Neural cell (in vitro differentiated cells): ENCODE measurements around the gene PTPRG. TPM values are rescaled to one million over a fixed set of nuclear protein-coding genes. Genes with fewer than 3 reads are reported as not detected.

ENCODE experiments used
- H2AFZ ChIP-seq: fragments of 200-600, 300-800 bp; sonication (generic), shearing (Covaris generic); 2 replicates; pipeline ENCODE4 v1.6.0; 2014; ENCODE audit warnings: low read depth, mild to moderate bottlenecking, antibody characterized with exemption, low read length, moderate library complexity
- H3F3A ChIP-seq: fragments of 200-600 bp; shearing (Covaris generic); 2 replicates; pipeline ENCODE4 v1.6.1; 2016; ENCODE audit warnings: mild to moderate bottlenecking, moderate library complexity, mixed read lengths, antibody characterized with exemption, low read length; ENCODE audit not compliant: insufficient read depth, poor library complexity, severe bottlenecking
- H3K27ac ChIP-seq: fragments of 200-600, 300-800 bp; sonication (generic), shearing (Covaris generic); 2 replicates; pipeline ENCODE4 v1.5.1; 2014; ENCODE audit warnings: mild to moderate bottlenecking, low read length, moderate library complexity
- H3K27me3 ChIP-seq: fragments of 300-800, 200-600 bp; sonication (generic), shearing (Covaris generic); 2 replicates; pipeline ENCODE4 v1.6.0; 2014; ENCODE audit warnings: mild to moderate bottlenecking, low read depth, low read length, moderate library complexity; ENCODE audit not compliant: insufficient read depth
- H3K36me3 ChIP-seq: fragments of 300-800, 200-600 bp; sonication (generic), shearing (Covaris generic); 2 replicates; pipeline ENCODE4 v1.5.1; 2014; ENCODE audit warnings: mild to moderate bottlenecking, antibody characterized with exemption, low read length, moderate library complexity; ENCODE audit not compliant: insufficient read depth
- H3K4me2 ChIP-seq: fragments of 300-800, 200-600 bp; sonication (generic), shearing (Covaris generic); 2 replicates; pipeline ENCODE4 v1.6.0; 2014; ENCODE audit warnings: mild to moderate bottlenecking, low read length
- H3K4me3 ChIP-seq: fragments of 300-800, 200-600 bp; sonication (generic), shearing (Covaris generic); 2 replicates; pipeline ENCODE4 v1.5.1; 2014; ENCODE audit warnings: mild to moderate bottlenecking, low read length, moderate library complexity
- H3K79me2 ChIP-seq: fragments of 200-600 bp; shearing (Covaris generic); replicated peaks from 2 replicates; pipeline ENCODE4 v1.6.0; 2014; ENCODE audit warnings: mild to moderate bottlenecking, low read length, moderate library complexity; ENCODE audit not compliant: insufficient read depth
- H3K9ac ChIP-seq: fragments of 300-800, 200-600 bp; sonication (generic), shearing (Covaris generic); 2 replicates; pipeline ENCODE4 v1.6.1; 2016; ENCODE audit warnings: mild to moderate bottlenecking, low read length, mixed read lengths
- H3K9me2 ChIP-seq: fragments of 200-600 bp; shearing (Covaris generic); 2 replicates; pipeline ENCODE4 v1.6.1; 2016; ENCODE audit warnings: mild to moderate bottlenecking, low read length, mixed read lengths; ENCODE audit not compliant: insufficient read depth
- H3K9me3 ChIP-seq: fragments of 200-600, 300-800 bp; sonication (generic), shearing (Covaris generic); 2 replicates; pipeline ENCODE4 v1.6.1; 2016; ENCODE audit warnings: mild to moderate bottlenecking, mixed run types, low read length, moderate library complexity, mixed read lengths
- H4K20me1 ChIP-seq: fragments of 200-600 bp; shearing (Covaris generic); 2 replicates; pipeline ENCODE4 v1.6.1; 2016; ENCODE audit warnings: mild to moderate bottlenecking, mixed run types; ENCODE audit not compliant: insufficient read depth
- EP300 ChIP-seq: fragments of 450-650 bp; conservative IDR thresholded peaks from 2 replicates; pipeline ENCODE4 v1.6.1; 2014; ENCODE audit warnings: antibody characterized with exemption, mild to moderate bottlenecking, moderate library complexity; ENCODE audit not compliant: poor library complexity, severe bottlenecking
- EZH2 ChIP-seq: fragments of 200-600, 300-800 bp; shearing (Covaris generic), sonication (generic); IDR thresholded peaks from 2 replicates; pipeline ENCODE4 v1.6.1; 2014; ENCODE audit warnings: antibody characterized with exemption, low read length, borderline replicate concordance, mild to moderate bottlenecking; ENCODE audit not compliant: insufficient read depth, poor library complexity, severe bottlenecking
- MXI1 ChIP-seq: fragments of 450-650 bp; conservative IDR thresholded peaks from 2 replicates; pipeline ENCODE4 v1.6.1; 2014; ENCODE audit warnings: antibody characterized with exemption, mild to moderate bottlenecking; ENCODE audit not compliant: poor library complexity, severe bottlenecking
- POLR2AphosphoS5 ChIP-seq: IDR thresholded peaks from 2 replicates; pipeline ENCODE4 v1.6.1; 2012
- RAD21 ChIP-seq: fragments of 450-650 bp; conservative IDR thresholded peaks from 2 replicates; pipeline ENCODE4 v1.6.1; 2014; ENCODE audit warnings: antibody characterized with exemption, mild to moderate bottlenecking, moderate library complexity
- SMC3 ChIP-seq: fragments of 450-650 bp; conservative IDR thresholded peaks from 2 replicates; pipeline ENCODE4 v1.6.1; 2014; ENCODE audit warnings: antibody characterized with exemption, mild to moderate bottlenecking, moderate library complexity; ENCODE audit not compliant: poor library complexity
- TAF1 ChIP-seq: IDR thresholded peaks from 2 replicates; pipeline ENCODE4 v1.6.1; 2012; ENCODE audit warnings: low read depth
- polyA plus RNA-seq: library from polyadenylated mRNA; depleted of rRNA; stranded (reverse); fragments of >200 nt; gene quantifications from 2 replicates; pipeline ENCODE4 v1.2.3, GENCODE V29; 2014
- TF ChIP-seq, protein P1 (sequence below): IDR thresholded peaks from 2 replicates; pipeline ENCODE4 v1.6.1; 2012; ENCODE audit warnings: borderline replicate concordance
- TF ChIP-seq, protein P2 (sequence below): fragments of 450-650 bp; IDR thresholded peaks from 2 replicates; pipeline ENCODE4 v1.5.1; 2014; ENCODE audit warnings: antibody characterized with exemption, mild to moderate bottlenecking, moderate library complexity; ENCODE audit not compliant: poor library complexity, severe bottlenecking

The PTPRG gene
- polyA plus RNA-seq, 1 donor from 2014 or later = 33.1 TPM

DNA sequence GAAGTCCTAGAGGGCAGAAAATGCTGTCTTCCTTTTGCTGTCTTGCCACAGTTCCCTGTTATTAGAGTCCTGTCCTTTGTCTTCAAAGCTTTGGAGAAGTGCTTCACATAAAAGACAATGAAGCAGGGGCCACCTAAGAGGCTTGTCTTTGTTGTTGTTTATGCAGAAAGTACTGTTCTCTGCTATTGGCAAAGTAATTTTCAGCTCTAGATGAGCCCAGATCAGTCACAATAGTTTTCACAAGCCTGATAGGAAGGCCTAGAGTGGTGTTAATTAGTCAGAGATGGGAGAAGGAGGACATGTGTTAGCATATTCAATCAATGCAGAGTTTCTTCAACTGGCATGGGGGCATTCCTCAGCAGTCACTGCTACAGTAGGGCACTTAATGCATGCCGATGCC lies 300.0 kb downstream of the PTPRG start:
- Histone ChIP-seq H3K27ac (no peak overlapping the region), H3F3A (no peaks in the 10 kb centered on the region), H3K9ac (no peak overlapping the region), H3K79me2 (no peaks in the 10 kb centered on the region), H3K9me3 (no peaks in the 10 kb centered on the region), H3K36me3 (no peaks in the 10 kb centered on the region), H3K4me2 (no peak overlapping the region), H3K4me3 (no peak overlapping the region), H2AFZ (no peak overlapping the region), H4K20me1 (no peaks in the 10 kb centered on the region), H3K9me2 (no peaks in the 10 kb centered on the region), H3K27me3 (no peaks in the 10 kb centered on the region)
- TF ChIP-seq RAD21 = no peak
- no peak for TF ChIP-seq EP300
- TF ChIP-seq, protein P1, sequence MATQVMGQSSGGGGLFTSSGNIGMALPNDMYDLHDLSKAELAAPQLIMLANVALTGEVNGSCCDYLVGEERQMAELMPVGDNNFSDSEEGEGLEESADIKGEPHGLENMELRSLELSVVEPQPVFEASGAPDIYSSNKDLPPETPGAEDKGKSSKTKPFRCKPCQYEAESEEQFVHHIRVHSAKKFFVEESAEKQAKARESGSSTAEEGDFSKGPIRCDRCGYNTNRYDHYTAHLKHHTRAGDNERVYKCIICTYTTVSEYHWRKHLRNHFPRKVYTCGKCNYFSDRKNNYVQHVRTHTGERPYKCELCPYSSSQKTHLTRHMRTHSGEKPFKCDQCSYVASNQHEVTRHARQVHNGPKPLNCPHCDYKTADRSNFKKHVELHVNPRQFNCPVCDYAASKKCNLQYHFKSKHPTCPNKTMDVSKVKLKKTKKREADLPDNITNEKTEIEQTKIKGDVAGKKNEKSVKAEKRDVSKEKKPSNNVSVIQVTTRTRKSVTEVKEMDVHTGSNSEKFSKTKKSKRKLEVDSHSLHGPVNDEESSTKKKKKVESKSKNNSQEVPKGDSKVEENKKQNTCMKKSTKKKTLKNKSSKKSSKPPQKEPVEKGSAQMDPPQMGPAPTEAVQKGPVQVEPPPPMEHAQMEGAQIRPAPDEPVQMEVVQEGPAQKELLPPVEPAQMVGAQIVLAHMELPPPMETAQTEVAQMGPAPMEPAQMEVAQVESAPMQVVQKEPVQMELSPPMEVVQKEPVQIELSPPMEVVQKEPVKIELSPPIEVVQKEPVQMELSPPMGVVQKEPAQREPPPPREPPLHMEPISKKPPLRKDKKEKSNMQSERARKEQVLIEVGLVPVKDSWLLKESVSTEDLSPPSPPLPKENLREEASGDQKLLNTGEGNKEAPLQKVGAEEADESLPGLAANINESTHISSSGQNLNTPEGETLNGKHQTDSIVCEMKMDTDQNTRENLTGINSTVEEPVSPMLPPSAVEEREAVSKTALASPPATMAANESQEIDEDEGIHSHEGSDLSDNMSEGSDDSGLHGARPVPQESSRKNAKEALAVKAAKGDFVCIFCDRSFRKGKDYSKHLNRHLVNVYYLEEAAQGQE = no peak
- no peak for TF ChIP-seq TAF1
- no peak for TF ChIP-seq POLR2AphosphoS5

DNA sequence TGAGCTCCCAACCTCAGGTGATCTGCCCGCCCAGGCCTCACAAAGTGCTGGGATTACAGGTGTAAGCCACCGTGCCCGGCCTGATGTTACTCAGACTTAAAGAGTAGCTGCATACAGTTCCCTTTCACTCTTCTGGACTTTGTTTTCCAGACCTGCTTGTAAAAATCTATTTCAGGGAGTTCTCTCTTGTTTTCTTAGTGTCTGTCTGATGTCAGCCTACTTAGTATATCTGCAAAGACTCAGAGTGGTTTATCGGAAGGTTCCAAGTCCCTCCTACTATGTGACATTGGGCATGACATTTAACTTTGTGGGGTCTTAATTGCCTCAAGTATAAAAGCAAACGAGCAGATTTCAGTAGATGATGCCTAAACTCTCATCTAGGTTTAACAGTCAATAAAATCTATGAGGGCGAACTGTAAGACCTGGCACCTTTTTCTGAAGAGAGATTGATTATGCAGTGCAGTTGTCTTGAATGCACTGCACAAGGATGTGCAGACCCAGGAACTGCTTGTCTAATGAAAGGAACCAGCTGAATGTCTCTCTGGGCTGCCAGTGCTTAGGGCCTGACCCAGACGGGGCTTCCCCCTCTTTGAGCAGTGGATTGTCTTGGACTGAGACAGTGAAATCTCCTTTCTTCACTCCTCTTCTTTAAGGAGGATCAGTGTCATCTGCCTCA lies 301.4 kb downstream of the PTPRG start:
- H3K79me2 ChIP-seq = no peaks in the 10 kb centered on the region
- H3K9me2 ChIP-seq = no peaks in the 10 kb centered on the region
- no peak overlapping the region for H3K9ac ChIP-seq
- H3K4me2 ChIP-seq = no peak overlapping the region
- H2AFZ ChIP-seq = no peak overlapping the region
- H3K36me3 ChIP-seq = no peaks in the 10 kb centered on the region
- no peaks in the 10 kb centered on the region for H4K20me1 ChIP-seq
- H3K4me3 ChIP-seq = no peak overlapping the region
- H3K27me3 ChIP-seq = no peaks in the 10 kb centered on the region
- H3K9me3 ChIP-seq = no peaks in the 10 kb centered on the region
- H3K27ac ChIP-seq = no peak overlapping the region
- no peak for TF ChIP-seq RAD21
- TF ChIP-seq EZH2 = no peak
- TF ChIP-seq, protein P1 = no peak
- TF ChIP-seq EP300 = no peak
- TF ChIP-seq SMC3 = no peak
- no peak for TF ChIP-seq TAF1
- no peak for TF ChIP-seq POLR2AphosphoS5
- TF ChIP-seq, protein P2, sequence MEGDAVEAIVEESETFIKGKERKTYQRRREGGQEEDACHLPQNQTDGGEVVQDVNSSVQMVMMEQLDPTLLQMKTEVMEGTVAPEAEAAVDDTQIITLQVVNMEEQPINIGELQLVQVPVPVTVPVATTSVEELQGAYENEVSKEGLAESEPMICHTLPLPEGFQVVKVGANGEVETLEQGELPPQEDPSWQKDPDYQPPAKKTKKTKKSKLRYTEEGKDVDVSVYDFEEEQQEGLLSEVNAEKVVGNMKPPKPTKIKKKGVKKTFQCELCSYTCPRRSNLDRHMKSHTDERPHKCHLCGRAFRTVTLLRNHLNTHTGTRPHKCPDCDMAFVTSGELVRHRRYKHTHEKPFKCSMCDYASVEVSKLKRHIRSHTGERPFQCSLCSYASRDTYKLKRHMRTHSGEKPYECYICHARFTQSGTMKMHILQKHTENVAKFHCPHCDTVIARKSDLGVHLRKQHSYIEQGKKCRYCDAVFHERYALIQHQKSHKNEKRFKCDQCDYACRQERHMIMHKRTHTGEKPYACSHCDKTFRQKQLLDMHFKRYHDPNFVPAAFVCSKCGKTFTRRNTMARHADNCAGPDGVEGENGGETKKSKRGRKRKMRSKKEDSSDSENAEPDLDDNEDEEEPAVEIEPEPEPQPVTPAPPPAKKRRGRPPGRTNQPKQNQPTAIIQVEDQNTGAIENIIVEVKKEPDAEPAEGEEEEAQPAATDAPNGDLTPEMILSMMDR = no peak
- no peak for TF ChIP-seq MXI1
- H3F3A ChIP-seq = no peaks in the 10 kb centered on the region
